Smooth muscle cell (in vitro differentiated cells): ENCODE measurements around the gene MYOZ3. TPM values are rescaled to one million over a fixed set of nuclear protein-coding genes. Genes with fewer than 3 reads are reported as not detected.

ENCODE experiments used
- DNase-seq: peaks from one replicate; lab custom pipeline; 2025; ENCODE audit not compliant: unreplicated experiment; lab: John Stamatoyannopoulos, UW
- H2AFZ ChIP-seq: fragments of 200-600 bp; sonication (generic); 2 replicates; pipeline ENCODE4 v1.6.0; 2016; ENCODE audit warnings: antibody characterized with exemption, low read depth, mild to moderate bottlenecking
- H3F3A ChIP-seq: fragments of 200-600 bp; sonication (generic); 2 replicates; pipeline ENCODE4 v1.6.0; 2017; ENCODE audit warnings: antibody characterized with exemption, low read depth
- H3K27ac ChIP-seq: fragments of 200-600 bp; sonication (generic); 2 replicates; pipeline ENCODE4 v1.5.1; 2016; ENCODE audit warnings: low read depth, mild to moderate bottlenecking
- H3K27me3 ChIP-seq: fragments of 200-600 bp; sonication (generic); 2 replicates; pipeline ENCODE4 v1.6.1; 2016; ENCODE audit warnings: low read depth, mild to moderate bottlenecking
- H3K36me3 ChIP-seq: fragments of 200-600 bp; sonication (generic); 2 replicates; pipeline ENCODE4 v1.5.1; 2016; ENCODE audit warnings: low read depth
- H3K4me1 ChIP-seq: fragments of 200-600 bp; sonication (generic); 2 replicates; pipeline ENCODE4 v1.5.1; 2016; ENCODE audit warnings: low read depth
- H3K4me2 ChIP-seq: fragments of 200-600 bp; sonication (generic); 2 replicates; pipeline ENCODE4 v1.6.0; 2016; ENCODE audit warnings: mild to moderate bottlenecking
- H3K4me3 ChIP-seq: fragments of 200-600 bp; sonication (generic); 2 replicates; pipeline ENCODE4 v1.5.1; 2016; ENCODE audit warnings: mild to moderate bottlenecking
- H3K79me2 ChIP-seq: fragments of 200-600 bp; sonication (generic); 2 replicates; pipeline ENCODE4 v1.6.0; 2016; ENCODE audit warnings: low read depth, mild to moderate bottlenecking
- H3K9ac ChIP-seq: fragments of 200-600 bp; sonication (generic); 2 replicates; pipeline ENCODE4 v1.6.0; 2016; ENCODE audit warnings: low read depth
- H3K9me3 ChIP-seq: fragments of 200-600 bp; sonication (generic); replicated peaks from 2 replicates; pipeline ENCODE4 v1.5.1; 2016; ENCODE audit warnings: low read depth
- H4K20me1 ChIP-seq: fragments of 200-600 bp; sonication (generic); 2 replicates; pipeline ENCODE4 v1.6.0; 2016; ENCODE audit warnings: low read depth
- CTCF ChIP-seq: fragments of 200-600 bp; sonication (generic); IDR thresholded peaks from 2 replicates; pipeline ENCODE4 v1.5.1; 2017; ENCODE audit warnings: borderline replicate concordance, mild to moderate bottlenecking, antibody characterized with exemption; ENCODE audit not compliant: insufficient read depth, poor library complexity, severe bottlenecking
- WGBS: methylation state at CpG from one replicate; pipeline ENCODE4 v1.1.7; 2016; ENCODE audit warnings: low lambda C conversion rate; 5-methylcytosine and 5-hydroxymethylcytosine counted together
- polyA plus RNA-seq: library from polyadenylated mRNA; unstranded; fragments of >200 nt; fragmentation: Nextera tagmentation; extraction: Ambion mirVana; gene quantifications from 2 replicates; pipeline ENCODE4 v1.2.1, GENCODE V29; 2016
- total RNA-seq: library from RNA; depleted of rRNA; stranded (reverse); fragments of >200 nt; gene quantifications from 2 replicates; pipeline ENCODE4 v1.2.3, GENCODE V29; 2014

The MYOZ3 gene
- total and polyA plus RNA-seq, 2 experiments from 2014 or later = 6.4 to 7.9 TPM

- no peak for DNase-seq
- H2AFZ ChIP-seq = no peak overlapping the region
- no peak for TF ChIP-seq CTCF
Measured at GRCh38 chr5:150655221-150655620, 5.8 kb upstream of the MYOZ3 start.

GRCh38 chr5:150656191-150657132 lies 4.6 kb upstream of the MYOZ3 start:
- no peaks in the 10 kb centered on the region for H3K27me3 ChIP-seq
- H3K9ac ChIP-seq = no peak overlapping the region
- DNase-seq = peak; percentile 63
- no peaks in the 10 kb centered on the region for H3K9me3 ChIP-seq
- H3K4me2 ChIP-seq = peak overlapping the region; percentile 87
- H4K20me1 ChIP-seq = peaks cover 48% of the 10 kb centered on the region
- H2AFZ ChIP-seq = no peak overlapping the region
- peak overlapping the region; percentile 62 for H3K27ac ChIP-seq
- WGBS = 4% methylated on average over 48 of the region's 99 CpGs
- peaks cover 25% of the 10 kb centered on the region for H3K79me2 ChIP-seq
- H3K4me3 ChIP-seq = peak overlapping the region; percentile 55
- peak; percentile 47 for TF ChIP-seq CTCF
- H3F3A ChIP-seq = peaks cover 31% of the 10 kb centered on the region
- peaks cover 27% of the 10 kb centered on the region for H3K4me1 ChIP-seq
- H3K36me3 ChIP-seq = no peaks in the 10 kb centered on the region

More at GRCh38 chr5:150655221-150655620, 5.8 kb upstream of the MYOZ3 start:
- H3K27me3 ChIP-seq = no peaks in the 10 kb centered on the region
- no peak overlapping the region for H3K4me2 ChIP-seq
- H3K4me3 ChIP-seq = no peak overlapping the region
- peak overlapping the region; percentile 13 for H3K27ac ChIP-seq
- WGBS = 82% methylated on average over 3 of the region's 3 CpGs
- no peaks in the 10 kb centered on the region for H3K9me3 ChIP-seq
- H3K4me1 ChIP-seq = peaks cover 30% of the 10 kb centered on the region
- H3K79me2 ChIP-seq = peaks cover 38% of the 10 kb centered on the region
- H3K9ac ChIP-seq = no peak overlapping the region
- H3F3A ChIP-seq = peaks cover 31% of the 10 kb centered on the region
- peaks cover 61% of the 10 kb centered on the region for H4K20me1 ChIP-seq
- H3K36me3 ChIP-seq = no peaks in the 10 kb centered on the region

- H3K9ac ChIP-seq = no peak overlapping the region
- H4K20me1 ChIP-seq = peaks cover 32% of the 10 kb centered on the region
- no peak overlapping the region for H3K4me2 ChIP-seq
- peak overlapping the region; percentile 62 for H3K27ac ChIP-seq
- H3F3A ChIP-seq = peaks cover 27% of the 10 kb centered on the region
- H3K9me3 ChIP-seq = no peaks in the 10 kb centered on the region
- DNase-seq = no peak
- TF ChIP-seq CTCF = no peak
- H3K4me1 ChIP-seq = peaks cover 11% of the 10 kb centered on the region
- 95% methylated on average over 4 of the region's 4 CpGs for WGBS
- H3K27me3 ChIP-seq = no peaks in the 10 kb centered on the region
- peaks cover 13% of the 10 kb centered on the region for H3K79me2 ChIP-seq
- H3K4me3 ChIP-seq = no peak overlapping the region
- no peaks in the 10 kb centered on the region for H3K36me3 ChIP-seq
- no peak overlapping the region for H2AFZ ChIP-seq
Measured at GRCh38 chr5:150658121-150658520, 2.9 kb upstream of the MYOZ3 start.
